Measurements from ENCODE around the gene CAP1. TPM values are rescaled to one million over a fixed set of nuclear protein-coding genes. Genes with fewer than 3 reads are reported as not detected.

Gene CAP1
- polyA plus RNA-seq, 2 of the 4 experiments (the other 2 are of a cell fraction) = 267 to 274 TPM

DNA sequence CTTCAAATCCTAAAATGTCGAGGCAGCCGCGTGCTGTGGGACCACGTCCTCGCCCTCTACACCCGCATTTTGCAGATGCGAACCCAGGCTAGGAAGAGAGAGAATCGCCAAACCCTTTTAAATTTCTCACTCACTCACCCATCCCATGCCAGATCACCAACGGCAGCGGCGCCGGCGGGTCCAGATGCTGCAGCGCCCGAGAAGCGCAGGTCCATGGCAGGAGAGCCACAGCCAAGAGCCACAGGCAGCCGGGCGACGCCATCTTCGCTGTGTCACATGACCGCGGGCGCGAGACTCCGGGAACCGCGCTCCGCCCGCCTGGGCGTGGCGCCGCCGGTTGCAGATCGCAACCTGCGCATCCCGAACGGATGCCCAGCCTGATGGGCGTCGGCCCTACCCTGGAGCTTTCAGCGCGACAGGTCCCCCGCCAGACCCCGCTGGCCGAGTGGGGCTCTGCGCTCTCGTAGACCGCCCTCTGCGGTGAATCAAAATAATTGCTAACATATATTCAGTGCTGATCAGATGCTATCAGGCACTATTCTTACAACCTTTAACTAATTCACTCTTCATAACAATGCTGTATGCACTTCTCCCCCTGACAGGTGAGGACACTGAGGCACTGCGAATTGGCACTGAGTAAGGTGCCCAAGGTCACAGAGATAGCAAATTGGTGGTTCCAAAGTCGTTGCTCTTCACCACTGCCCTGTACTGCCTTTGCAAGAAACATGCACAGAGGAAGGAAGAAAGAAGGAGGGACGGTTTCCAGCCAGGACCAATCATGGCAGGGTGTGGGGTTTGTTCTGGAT, 56.7 kb downstream of the CAP1 start, which contains the start of gene PPT1 (continued):
- TF ChIP-seq TP53 (CRISPR knock-in tag; IDR thresholded peaks at IDR 0.05) = no peak
- TF ChIP-seq GATA3 (IDR thresholded peaks at IDR 0.05; ENCODE audit: borderline replicate concordance) = peak; percentile 22; the same call in 1 of the 2 replicates
- TF ChIP-seq, protein P1, sequence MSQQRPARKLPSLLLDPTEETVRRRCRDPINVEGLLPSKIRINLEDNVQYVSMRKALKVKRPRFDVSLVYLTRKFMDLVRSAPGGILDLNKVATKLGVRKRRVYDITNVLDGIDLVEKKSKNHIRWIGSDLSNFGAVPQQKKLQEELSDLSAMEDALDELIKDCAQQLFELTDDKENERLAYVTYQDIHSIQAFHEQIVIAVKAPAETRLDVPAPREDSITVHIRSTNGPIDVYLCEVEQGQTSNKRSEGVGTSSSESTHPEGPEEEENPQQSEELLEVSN (IDR thresholded peaks at IDR 0.05; ENCODE audit: borderline replicate concordance, low read depth) = peak; percentile 86; the same call in 1 of the 2 replicates
- 0 out of 2 replicates have a peak, but pooled peaks have one; percentile 47 for TF ChIP-seq EHF (CRISPR knock-in tag; IDR thresholded peaks at IDR 0.05)
- TF ChIP-seq, protein P2, sequence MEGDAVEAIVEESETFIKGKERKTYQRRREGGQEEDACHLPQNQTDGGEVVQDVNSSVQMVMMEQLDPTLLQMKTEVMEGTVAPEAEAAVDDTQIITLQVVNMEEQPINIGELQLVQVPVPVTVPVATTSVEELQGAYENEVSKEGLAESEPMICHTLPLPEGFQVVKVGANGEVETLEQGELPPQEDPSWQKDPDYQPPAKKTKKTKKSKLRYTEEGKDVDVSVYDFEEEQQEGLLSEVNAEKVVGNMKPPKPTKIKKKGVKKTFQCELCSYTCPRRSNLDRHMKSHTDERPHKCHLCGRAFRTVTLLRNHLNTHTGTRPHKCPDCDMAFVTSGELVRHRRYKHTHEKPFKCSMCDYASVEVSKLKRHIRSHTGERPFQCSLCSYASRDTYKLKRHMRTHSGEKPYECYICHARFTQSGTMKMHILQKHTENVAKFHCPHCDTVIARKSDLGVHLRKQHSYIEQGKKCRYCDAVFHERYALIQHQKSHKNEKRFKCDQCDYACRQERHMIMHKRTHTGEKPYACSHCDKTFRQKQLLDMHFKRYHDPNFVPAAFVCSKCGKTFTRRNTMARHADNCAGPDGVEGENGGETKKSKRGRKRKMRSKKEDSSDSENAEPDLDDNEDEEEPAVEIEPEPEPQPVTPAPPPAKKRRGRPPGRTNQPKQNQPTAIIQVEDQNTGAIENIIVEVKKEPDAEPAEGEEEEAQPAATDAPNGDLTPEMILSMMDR (IDR thresholded peaks at IDR 0.05) = no peak
- TF ChIP-seq RARB (CRISPR knock-in tag; IDR thresholded peaks at IDR 0.05) = no peak
- TF ChIP-seq KDM5A (IDR thresholded peaks at IDR 0.05) = peak; percentile 98

DNA sequence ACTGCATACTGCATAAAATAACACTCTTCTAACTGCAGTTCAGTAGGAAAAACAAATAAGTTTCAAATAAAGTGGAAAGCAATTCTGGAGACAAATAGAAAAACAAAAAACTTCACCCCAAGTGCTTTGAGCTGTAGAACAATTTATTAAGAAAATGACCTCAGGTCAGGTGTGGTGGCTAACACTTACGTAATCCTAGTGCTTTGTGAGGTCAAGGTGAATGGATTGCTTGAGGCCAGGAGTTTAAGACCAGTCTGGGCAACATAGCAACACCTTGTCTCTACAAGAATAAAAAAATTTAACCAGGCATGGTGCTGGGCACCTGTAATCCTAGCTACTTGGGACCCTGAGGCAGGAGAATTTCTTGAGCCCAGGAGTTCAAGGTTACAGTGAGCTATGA, 61.5 kb downstream of the CAP1 start:
- TF ChIP-seq SMC3 (IDR thresholded peaks at IDR 0.05) = no peak
- Histone ChIP-seq H3K4me3 (no peak overlapping the region), H3K4me1 (0 out of 3 replicates have a peak, but pooled peaks cover 5% of the 10 kb centered on the region), H3K9me3 (peaks cover 19% of the 10 kb centered on the region), H3K4me2 (no peak overlapping the region), H3K27ac (no peak overlapping the region)
- FAIRE-seq (no peak), ATAC-seq (no peak), DNase-seq (ENCODE audit: low read depth in 1 of 2, low spot score in 1 of 2) (no peak)
- ChIA-PET POLR2A (interaction anchor here (0.6 kb wide), 1 partner anchor 325 kb away, joined by 5 read pairs; no protein-coding TSS in a partner anchor), CTCF (no interaction called here)
- 8% methylated on average over 1 of the region's 1 CpG for WGBS (ENCODE audit: missing lambda C conversion rate)

DNA sequence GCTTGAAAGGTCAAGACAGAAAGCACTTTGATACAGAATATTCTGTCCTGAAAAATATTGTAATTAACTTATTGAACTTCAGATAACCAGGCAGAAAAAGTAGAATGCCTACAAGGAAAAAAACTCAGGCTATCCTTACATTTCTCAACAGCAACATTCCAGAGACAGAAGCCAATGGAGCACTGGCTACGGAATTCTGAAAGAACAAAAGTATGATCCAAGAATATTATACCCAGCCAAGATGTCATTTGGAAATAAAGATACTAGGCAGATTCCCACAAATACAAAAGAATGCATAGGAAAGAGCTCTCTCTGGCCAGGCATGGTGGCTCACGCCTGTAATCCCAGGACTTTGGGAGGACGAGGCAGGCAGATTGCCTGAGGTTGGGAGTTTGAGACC, 62.4 kb downstream of the CAP1 start:
- POLR2A ChIA-PET = no interaction called here
- H3K4me1 ChIP-seq = no peaks in the 10 kb centered on the region
- DNase-seq (ENCODE audit: low read depth in 1 of 2, low spot score in 1 of 2) (no peak), FAIRE-seq (no peak), ATAC-seq (no peak)
- CTCF ChIA-PET = interaction anchor here (1.3 kb wide), 1 partner anchor 80 kb away, joined by 4 read pairs; no protein-coding TSS in a partner anchor
- 22% methylated on average over 3 of the region's 3 CpGs for WGBS (ENCODE audit: missing lambda C conversion rate)
- TF ChIP-seq, protein P3, sequence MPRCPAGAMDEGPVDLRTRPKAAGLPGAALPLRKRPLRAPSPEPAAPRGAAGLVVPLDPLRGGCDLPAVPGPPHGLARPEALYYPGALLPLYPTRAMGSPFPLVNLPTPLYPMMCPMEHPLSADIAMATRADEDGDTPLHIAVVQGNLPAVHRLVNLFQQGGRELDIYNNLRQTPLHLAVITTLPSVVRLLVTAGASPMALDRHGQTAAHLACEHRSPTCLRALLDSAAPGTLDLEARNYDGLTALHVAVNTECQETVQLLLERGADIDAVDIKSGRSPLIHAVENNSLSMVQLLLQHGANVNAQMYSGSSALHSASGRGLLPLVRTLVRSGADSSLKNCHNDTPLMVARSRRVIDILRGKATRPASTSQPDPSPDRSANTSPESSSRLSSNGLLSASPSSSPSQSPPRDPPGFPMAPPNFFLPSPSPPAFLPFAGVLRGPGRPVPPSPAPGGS (IDR thresholded peaks at IDR 0.05) = no peak
- TF ChIP-seq ZC3H11A (IDR thresholded peaks at IDR 0.05) = no peak
- no peak for TF ChIP-seq RCOR1 (IDR thresholded peaks at IDR 0.05; ENCODE audit: low read depth, low read length)
- no peak for TF ChIP-seq ESRRA (IDR thresholded peaks at IDR 0.05; ENCODE audit: borderline replicate concordance, low read length)
- no peak for TF ChIP-seq SMC3 (IDR thresholded peaks at IDR 0.05)
- no peak for TF ChIP-seq CHD4 (IDR thresholded peaks at IDR 0.05; ENCODE audit: borderline replicate concordance)
- TF ChIP-seq TP53 (CRISPR knock-in tag; IDR thresholded peaks at IDR 0.05) = no peak
- TF ChIP-seq, protein P4, sequence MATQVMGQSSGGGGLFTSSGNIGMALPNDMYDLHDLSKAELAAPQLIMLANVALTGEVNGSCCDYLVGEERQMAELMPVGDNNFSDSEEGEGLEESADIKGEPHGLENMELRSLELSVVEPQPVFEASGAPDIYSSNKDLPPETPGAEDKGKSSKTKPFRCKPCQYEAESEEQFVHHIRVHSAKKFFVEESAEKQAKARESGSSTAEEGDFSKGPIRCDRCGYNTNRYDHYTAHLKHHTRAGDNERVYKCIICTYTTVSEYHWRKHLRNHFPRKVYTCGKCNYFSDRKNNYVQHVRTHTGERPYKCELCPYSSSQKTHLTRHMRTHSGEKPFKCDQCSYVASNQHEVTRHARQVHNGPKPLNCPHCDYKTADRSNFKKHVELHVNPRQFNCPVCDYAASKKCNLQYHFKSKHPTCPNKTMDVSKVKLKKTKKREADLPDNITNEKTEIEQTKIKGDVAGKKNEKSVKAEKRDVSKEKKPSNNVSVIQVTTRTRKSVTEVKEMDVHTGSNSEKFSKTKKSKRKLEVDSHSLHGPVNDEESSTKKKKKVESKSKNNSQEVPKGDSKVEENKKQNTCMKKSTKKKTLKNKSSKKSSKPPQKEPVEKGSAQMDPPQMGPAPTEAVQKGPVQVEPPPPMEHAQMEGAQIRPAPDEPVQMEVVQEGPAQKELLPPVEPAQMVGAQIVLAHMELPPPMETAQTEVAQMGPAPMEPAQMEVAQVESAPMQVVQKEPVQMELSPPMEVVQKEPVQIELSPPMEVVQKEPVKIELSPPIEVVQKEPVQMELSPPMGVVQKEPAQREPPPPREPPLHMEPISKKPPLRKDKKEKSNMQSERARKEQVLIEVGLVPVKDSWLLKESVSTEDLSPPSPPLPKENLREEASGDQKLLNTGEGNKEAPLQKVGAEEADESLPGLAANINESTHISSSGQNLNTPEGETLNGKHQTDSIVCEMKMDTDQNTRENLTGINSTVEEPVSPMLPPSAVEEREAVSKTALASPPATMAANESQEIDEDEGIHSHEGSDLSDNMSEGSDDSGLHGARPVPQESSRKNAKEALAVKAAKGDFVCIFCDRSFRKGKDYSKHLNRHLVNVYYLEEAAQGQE (IDR thresholded peaks at IDR 0.05) = no peak
- TF ChIP-seq RARB (CRISPR knock-in tag; IDR thresholded peaks at IDR 0.05) = no peak
- no peak for TF ChIP-seq MAFK (IDR thresholded peaks at IDR 0.05; ENCODE audit: partially characterized antibody)
- TF ChIP-seq EHF (CRISPR knock-in tag; IDR thresholded peaks at IDR 0.05) = no peak
- TF ChIP-seq, protein P5, sequence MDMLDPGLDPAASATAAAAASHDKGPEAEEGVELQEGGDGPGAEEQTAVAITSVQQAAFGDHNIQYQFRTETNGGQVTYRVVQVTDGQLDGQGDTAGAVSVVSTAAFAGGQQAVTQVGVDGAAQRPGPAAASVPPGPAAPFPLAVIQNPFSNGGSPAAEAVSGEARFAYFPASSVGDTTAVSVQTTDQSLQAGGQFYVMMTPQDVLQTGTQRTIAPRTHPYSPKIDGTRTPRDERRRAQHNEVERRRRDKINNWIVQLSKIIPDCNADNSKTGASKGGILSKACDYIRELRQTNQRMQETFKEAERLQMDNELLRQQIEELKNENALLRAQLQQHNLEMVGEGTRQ (IDR thresholded peaks at IDR 0.05) = no peak
- TF ChIP-seq SREBF2 (IDR thresholded peaks at IDR 0.05) = no peak
- TF ChIP-seq, protein P2 (IDR thresholded peaks at IDR 0.05) = no peak
- no peak for TF ChIP-seq KDM5A (IDR thresholded peaks at IDR 0.05)
- TF ChIP-seq TFCP2L1 (CRISPR knock-in tag; IDR thresholded peaks at IDR 0.05) = no peak
- no peak for TF ChIP-seq HEYL (CRISPR knock-in tag; IDR thresholded peaks at IDR 0.05)
- H3K4me3 ChIP-seq = no peak overlapping the region
- peaks cover 19% of the 10 kb centered on the region for H3K9me3 ChIP-seq
- no peak overlapping the region for H3K27ac ChIP-seq
- H3K4me2 ChIP-seq = no peak overlapping the region
